HEK293 (cell line): ENCODE measurements around the gene RASL11A.

ENCODE experiments used
- CTCF ChIA-PET: fragments of 350-600 bp; formaldehyde crosslinking; extraction: SDS; loops from one replicate; lab custom pipeline; 2021; ENCODE audit warnings: antibody characterized with exemption; lab: Yijun Ruan, JAX
- POLR2A ChIA-PET: fragments of 300-600 bp; formaldehyde crosslinking; extraction: SDS; loops from one replicate; lab custom pipeline; 2020; ENCODE audit warnings: antibody characterized with exemption, inconsistent platforms; lab: Yijun Ruan, JAX
- H3K27ac ChIP-seq: fragments of 200-500 bp; sonication (Bioruptor generic); 2 replicates; pipeline ENCODE4 v1.5.1; 2014; ENCODE audit warnings: low read depth, low read length, control low read depth, inconsistent platforms; ENCODE audit errors: extremely low read depth
- H3K36me3 ChIP-seq, 2 experiments: fragments of 200-500 bp in 1 of 2; sonication (Bioruptor generic) in 1 of 2; 1 replicate in 1 of 2; 2 replicates in 1 of 2; pipeline ENCODE4 v1.5.1; 2014 to 2017; ENCODE audit warnings: inconsistent platforms in 2 of 2, low read length in 2 of 2; ENCODE audit not compliant: control insufficient read depth in 2 of 2, insufficient read depth in 1 of 2
- H3K4me1 ChIP-seq: fragments of 200-500 bp; sonication (Bioruptor generic); 2 replicates; pipeline ENCODE4 v1.5.1; 2014; ENCODE audit warnings: mild to moderate bottlenecking, low read length, inconsistent platforms; ENCODE audit not compliant: control insufficient read depth, insufficient read depth
- H3K4me3 ChIP-seq: 2 replicates; pipeline ENCODE4 v1.5.1; 2011; ENCODE audit warnings: low read depth, mild to moderate bottlenecking, control low read depth, low read length, moderate library complexity
- H3K9me3 ChIP-seq: fragments of 200-500 bp; sonication (Bioruptor generic); 2 replicates; pipeline ENCODE4 v1.5.1; 2014; ENCODE audit warnings: low read depth, low read length, inconsistent platforms; ENCODE audit not compliant: control insufficient read depth, insufficient read depth
- BCL11A ChIP-seq: fragments of 450-650 bp; formaldehyde crosslinking; IDR thresholded peaks from 2 replicates; pipeline ENCODE4 v1.5.1; 2016; ENCODE audit warnings: low read depth, missing biosample characterization, missing genetic modification characterization
- GLI2 ChIP-seq: fragments of 450-650 bp; formaldehyde crosslinking; IDR thresholded peaks from 2 replicates; pipeline ENCODE4; 2017; ENCODE audit warnings: missing biosample characterization, missing genetic modification characterization, low read depth, borderline replicate concordance
- MEIS1 ChIP-seq: sonication (generic); formaldehyde crosslinking; IDR thresholded peaks from 2 replicates; pipeline ENCODE4 v1.8.1; 2022; ENCODE audit warnings: missing genetic modification reagents, mild to moderate bottlenecking, borderline replicate concordance
- SP7 ChIP-seq: fragments of 450-650 bp; formaldehyde crosslinking; IDR thresholded peaks from 2 replicates; pipeline ENCODE4 v1.5.1; 2016; ENCODE audit warnings: missing biosample characterization, missing genetic modification characterization
- ZBTB20 ChIP-seq: fragments of 450-650 bp; formaldehyde crosslinking; IDR thresholded peaks from 2 replicates; pipeline ENCODE4 v1.5.1; 2016; ENCODE audit warnings: missing biosample characterization, missing genetic modification characterization
- ZNF140 ChIP-seq: fragments of 450-650 bp; formaldehyde crosslinking; IDR thresholded peaks from 2 replicates; pipeline ENCODE4 v1.5.1; 2016; ENCODE audit warnings: missing biosample characterization, missing genetic modification characterization
- ZNF16 ChIP-seq: fragments of 450-650 bp; formaldehyde crosslinking; IDR thresholded peaks from 2 replicates; pipeline ENCODE4 v1.5.1; 2016; ENCODE audit warnings: low read depth, missing biosample characterization, missing genetic modification characterization
- ZNF202 ChIP-seq: fragments of 450-650 bp; formaldehyde crosslinking; IDR thresholded peaks from 2 replicates; pipeline ENCODE4 v1.5.1; 2016; ENCODE audit warnings: missing biosample characterization, missing genetic modification characterization, borderline replicate concordance
- ZNF214 ChIP-seq: fragments of 450-650 bp; formaldehyde crosslinking; IDR thresholded peaks from 2 replicates; pipeline ENCODE4 v1.5.1; 2017; ENCODE audit warnings: missing biosample characterization, mild to moderate bottlenecking, missing genetic modification characterization, borderline replicate concordance
- ZNF37A ChIP-seq: fragments of 450-650 bp; IDR thresholded peaks from 2 replicates; pipeline ENCODE4 v1.5.1; 2018; ENCODE audit warnings: missing biosample characterization, missing genetic modification characterization
- ZNF610 ChIP-seq: fragments of 450-650 bp; formaldehyde crosslinking; IDR thresholded peaks from 2 replicates; pipeline ENCODE4 v1.5.1; 2016; ENCODE audit warnings: missing biosample characterization, missing genetic modification characterization, borderline replicate concordance
- ZNF677 ChIP-seq: fragments of 450-650 bp; IDR thresholded peaks from 2 replicates; pipeline ENCODE4 v1.5.0; 2018; ENCODE audit warnings: missing biosample characterization, mild to moderate bottlenecking, missing genetic modification characterization, moderate library complexity
- ZNF776 ChIP-seq: fragments of 450-650 bp; formaldehyde crosslinking; IDR thresholded peaks from 2 replicates; pipeline ENCODE4 v1.5.0; 2017; ENCODE audit warnings: missing biosample characterization, missing genetic modification characterization, borderline replicate concordance
- ZNF837 ChIP-seq: fragments of 450-650 bp; formaldehyde crosslinking; IDR thresholded peaks from 2 replicates; pipeline ENCODE4 v1.5.1; 2016; ENCODE audit warnings: missing biosample characterization, missing genetic modification characterization
- ZNF843 ChIP-seq: fragments of 450-650 bp; formaldehyde crosslinking; IDR thresholded peaks from 2 replicates; pipeline ENCODE4 v1.5.1; 2016; ENCODE audit warnings: missing biosample characterization, missing genetic modification characterization
- TF ChIP-seq, protein P1 (sequence below): fragments of 450-650 bp; formaldehyde crosslinking; IDR thresholded peaks from 2 replicates; pipeline ENCODE4 v1.5.1; 2016; ENCODE audit warnings: missing biosample characterization, missing genetic modification characterization
- TF ChIP-seq, protein P2 (sequence below): fragments of 450-650 bp; formaldehyde crosslinking; IDR thresholded peaks from 2 replicates; pipeline ENCODE4 v1.5.1; 2016; ENCODE audit warnings: missing biosample characterization, missing genetic modification characterization
- TF ChIP-seq, protein P3 (sequence below): fragments of 450-650 bp; formaldehyde crosslinking; IDR thresholded peaks from 2 replicates; pipeline ENCODE4 v1.5.1; 2016; ENCODE audit warnings: missing biosample characterization, missing genetic modification characterization
- TF ChIP-seq, protein P4 (sequence below): fragments of 450-650 bp; formaldehyde crosslinking; IDR thresholded peaks from 2 replicates; pipeline ENCODE4 v1.5.1; 2016; ENCODE audit warnings: missing biosample characterization, missing genetic modification characterization

The RASL11A gene

DNA sequence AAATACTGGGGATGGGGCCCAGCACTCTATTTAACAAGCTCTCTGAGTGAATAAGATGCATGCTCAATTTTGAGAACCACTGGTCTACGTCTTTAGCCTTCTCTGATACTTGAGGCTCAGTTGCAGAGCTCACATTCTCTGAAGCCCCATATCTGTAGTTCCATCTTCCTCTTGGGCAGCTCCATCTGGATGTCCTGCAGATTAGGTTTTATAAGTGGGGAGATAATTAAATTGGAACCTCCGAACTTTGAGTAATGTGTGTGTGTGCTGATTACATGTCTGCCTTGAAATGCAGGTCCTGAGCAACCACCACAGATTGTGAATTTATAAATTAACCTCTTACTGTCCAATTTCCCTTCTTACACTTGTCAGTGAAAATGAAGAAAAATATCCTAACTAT, 7.2 kb upstream of the RASL11A start:
- Histone ChIP-seq H3K36me3 (peaks cover 0 to 29% of the 10 kb centered on the region in 2 experiments; a peak in 1 of 3 replicates), H3K4me3 (no peak overlapping the region), H3K9me3 (no peaks in the 10 kb centered on the region), H3K4me1 (peaks cover 3% of the 10 kb centered on the region; the same call in 1 of the 2 replicates), H3K27ac (no peak overlapping the region)
- ChIA-PET CTCF (no interaction called here), POLR2A (no interaction called here)
- no peak for TF ChIP-seq ZNF37A
- no peak for TF ChIP-seq ZNF16 (tag by site-specific recombination)
- TF ChIP-seq ZNF214 (tag by site-specific recombination): no peak
- TF ChIP-seq SP7 (tag by site-specific recombination): no peak
- no peak for TF ChIP-seq ZNF843

DNA sequence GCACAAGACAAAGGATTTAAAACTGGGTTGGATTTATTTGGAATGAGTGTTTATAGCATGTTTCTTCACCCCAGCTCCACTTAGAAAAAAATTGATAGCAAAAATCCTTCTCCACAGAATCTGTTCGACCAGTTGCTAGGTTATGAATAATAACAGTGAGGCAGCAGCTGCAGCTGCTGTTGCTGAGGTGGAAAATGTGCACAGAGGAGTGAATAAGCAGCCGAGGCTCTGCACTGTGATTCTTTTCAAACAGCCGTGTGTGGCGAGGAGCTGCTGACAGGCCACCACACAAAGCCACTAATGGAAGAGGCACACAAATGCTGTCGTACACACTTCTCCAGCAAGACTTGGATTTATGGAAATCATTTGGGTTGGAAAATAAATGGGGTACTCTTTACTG, 6.4 kb upstream of the RASL11A start:
- H3K27ac ChIP-seq: no peak overlapping the region
- no peaks in the 10 kb centered on the region for H3K9me3 ChIP-seq
- H3K36me3 ChIP-seq: peaks cover 0 to 21% of the 10 kb centered on the region in 2 experiments; a peak in 1 of 3 replicates
- CTCF ChIA-PET: interaction anchor here (0.6 kb wide), 3 partner anchors 101 to 280 kb away, joined by 3 to 5 read pairs (median 4); no protein-coding TSS in a partner anchor
- no peak overlapping the region for H3K4me3 ChIP-seq
- POLR2A ChIA-PET: no interaction called here
- TF ChIP-seq ZNF776: no peak
- TF ChIP-seq, all 188 proteins: peak for 0
- peaks cover 3% of the 10 kb centered on the region; the same call in 1 of the 2 replicates for H3K4me1 ChIP-seq

DNA sequence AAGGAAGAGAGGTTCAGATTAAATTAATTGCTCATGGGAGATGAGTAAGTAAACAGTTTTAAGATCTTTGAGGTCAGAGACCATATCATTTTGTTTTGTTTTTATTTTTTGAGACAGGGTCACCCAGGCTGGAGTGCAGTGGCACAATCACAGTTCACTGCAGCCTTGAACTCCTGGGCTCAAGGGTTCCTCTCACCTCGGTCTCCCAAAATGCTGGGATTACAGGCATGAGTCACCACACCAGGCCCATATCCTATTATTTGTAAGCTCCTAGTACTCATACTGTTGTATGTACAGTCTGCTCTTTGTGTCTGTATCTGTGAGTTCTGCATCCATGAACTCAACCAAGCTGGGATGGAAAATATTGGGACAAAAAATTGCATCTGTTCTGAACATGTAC, 6.0 kb upstream of the RASL11A start:
- TF ChIP-seq GLI2: no peak
- TF ChIP-seq ZNF677: no peak
- TF ChIP-seq, protein P1, sequence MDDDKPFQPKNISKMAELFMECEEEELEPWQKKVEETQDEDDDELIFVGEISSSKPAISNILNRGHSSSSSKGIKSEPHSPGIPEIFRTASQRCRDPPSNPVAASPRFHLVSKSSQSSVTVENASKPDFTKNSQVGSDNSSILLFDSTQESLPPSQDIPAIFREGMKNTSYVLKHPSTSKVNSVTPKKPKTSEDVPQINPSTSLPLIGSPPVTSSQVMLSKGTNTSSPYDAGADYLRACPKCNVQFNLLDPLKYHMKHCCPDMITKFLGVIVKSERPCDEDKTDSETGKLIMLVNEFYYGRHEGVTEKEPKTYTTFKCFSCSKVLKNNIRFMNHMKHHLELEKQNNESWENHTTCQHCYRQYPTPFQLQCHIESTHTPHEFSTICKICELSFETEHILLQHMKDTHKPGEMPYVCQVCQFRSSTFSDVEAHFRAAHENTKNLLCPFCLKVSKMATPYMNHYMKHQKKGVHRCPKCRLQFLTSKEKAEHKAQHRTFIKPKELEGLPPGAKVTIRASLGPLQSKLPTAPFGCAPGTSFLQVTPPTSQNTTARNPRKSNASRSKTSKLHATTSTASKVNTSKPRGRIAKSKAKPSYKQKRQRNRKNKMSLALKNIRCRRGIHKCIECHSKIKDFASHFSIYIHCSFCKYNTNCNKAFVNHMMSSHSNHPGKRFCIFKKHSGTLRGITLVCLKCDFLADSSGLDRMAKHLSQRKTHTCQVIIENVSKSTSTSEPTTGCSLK: no peak
- TF ChIP-seq, protein P2, sequence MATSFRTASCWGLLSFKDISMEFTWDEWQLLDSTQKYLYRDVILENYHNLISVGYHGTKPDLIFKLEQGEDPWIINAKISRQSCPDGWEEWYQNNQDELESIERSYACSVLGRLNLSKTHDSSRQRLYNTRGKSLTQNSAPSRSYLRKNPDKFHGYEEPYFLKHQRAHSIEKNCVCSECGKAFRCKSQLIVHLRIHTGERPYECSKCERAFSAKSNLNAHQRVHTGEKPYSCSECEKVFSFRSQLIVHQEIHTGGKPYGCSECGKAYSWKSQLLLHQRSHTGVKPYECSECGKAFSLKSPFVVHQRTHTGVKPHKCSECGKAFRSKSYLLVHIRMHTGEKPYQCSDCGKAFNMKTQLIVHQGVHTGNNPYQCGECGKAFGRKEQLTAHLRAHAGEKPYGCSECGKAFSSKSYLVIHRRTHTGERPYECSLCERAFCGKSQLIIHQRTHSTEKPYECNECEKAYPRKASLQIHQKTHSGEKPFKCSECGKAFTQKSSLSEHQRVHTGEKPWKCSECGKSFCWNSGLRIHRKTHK (tag by site-specific recombination): no peak
- TF ChIP-seq, all 188 proteins: peak for 0
- no peak overlapping the region for H3K4me3 ChIP-seq
- peaks cover 0 to 17% of the 10 kb centered on the region in 2 experiments; a peak in 1 of 3 replicates for H3K36me3 ChIP-seq
- peaks cover 3% of the 10 kb centered on the region; the same call in 1 of the 2 replicates for H3K4me1 ChIP-seq
- ChIA-PET CTCF (interaction anchor here (0.6 kb wide), 3 partner anchors 101 to 280 kb away, joined by 3 to 5 read pairs (median 4); no protein-coding TSS in a partner anchor), POLR2A (no interaction called here)
- H3K27ac ChIP-seq: no peak overlapping the region
- H3K9me3 ChIP-seq: no peaks in the 10 kb centered on the region

DNA sequence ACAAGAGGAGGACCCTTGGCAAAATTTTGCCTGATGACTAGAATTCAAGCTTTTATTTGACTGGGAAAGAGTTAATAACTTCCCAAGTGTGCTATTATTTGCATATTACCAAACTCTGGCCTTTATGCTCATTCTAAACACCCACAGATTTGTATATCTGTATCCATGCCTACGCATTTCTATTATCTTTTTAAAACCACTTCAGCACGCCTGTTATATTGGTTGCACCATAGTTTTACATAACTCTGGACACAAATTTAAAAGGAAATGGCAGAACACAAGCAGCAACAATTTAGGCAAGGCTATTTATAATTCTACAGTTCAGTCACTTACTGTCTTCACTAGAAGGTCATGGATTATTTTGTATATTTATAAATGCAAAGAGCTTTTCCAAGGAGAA, 3.7 kb upstream of the RASL11A start:
- no peaks in the 10 kb centered on the region for H3K9me3 ChIP-seq
- ChIA-PET CTCF (interaction anchor here (0.8 to 1.1 kb wide), 2 partner anchors 27 to 321 kb away, joined by 3 read pairs; no protein-coding TSS in a partner anchor), POLR2A (no interaction called here)
- H3K36me3 ChIP-seq: peaks cover 0 to 3% of the 10 kb centered on the region in 2 experiments; a peak in 1 of 3 replicates
- no peak overlapping the region for H3K4me3 ChIP-seq
- peaks cover 5% of the 10 kb centered on the region for H3K4me1 ChIP-seq
- H3K27ac ChIP-seq: no peak overlapping the region
- TF ChIP-seq ZNF610 (tag by site-specific recombination) (no peak), ZBTB20 (tag by site-specific recombination) (no peak), ZNF202 (tag by site-specific recombination) (no peak), ZNF837 (no peak), MEIS1 (no peak), BCL11A (tag by site-specific recombination) (no peak), ZNF140 (tag by site-specific recombination) (no peak)
- TF ChIP-seq, protein P3, sequence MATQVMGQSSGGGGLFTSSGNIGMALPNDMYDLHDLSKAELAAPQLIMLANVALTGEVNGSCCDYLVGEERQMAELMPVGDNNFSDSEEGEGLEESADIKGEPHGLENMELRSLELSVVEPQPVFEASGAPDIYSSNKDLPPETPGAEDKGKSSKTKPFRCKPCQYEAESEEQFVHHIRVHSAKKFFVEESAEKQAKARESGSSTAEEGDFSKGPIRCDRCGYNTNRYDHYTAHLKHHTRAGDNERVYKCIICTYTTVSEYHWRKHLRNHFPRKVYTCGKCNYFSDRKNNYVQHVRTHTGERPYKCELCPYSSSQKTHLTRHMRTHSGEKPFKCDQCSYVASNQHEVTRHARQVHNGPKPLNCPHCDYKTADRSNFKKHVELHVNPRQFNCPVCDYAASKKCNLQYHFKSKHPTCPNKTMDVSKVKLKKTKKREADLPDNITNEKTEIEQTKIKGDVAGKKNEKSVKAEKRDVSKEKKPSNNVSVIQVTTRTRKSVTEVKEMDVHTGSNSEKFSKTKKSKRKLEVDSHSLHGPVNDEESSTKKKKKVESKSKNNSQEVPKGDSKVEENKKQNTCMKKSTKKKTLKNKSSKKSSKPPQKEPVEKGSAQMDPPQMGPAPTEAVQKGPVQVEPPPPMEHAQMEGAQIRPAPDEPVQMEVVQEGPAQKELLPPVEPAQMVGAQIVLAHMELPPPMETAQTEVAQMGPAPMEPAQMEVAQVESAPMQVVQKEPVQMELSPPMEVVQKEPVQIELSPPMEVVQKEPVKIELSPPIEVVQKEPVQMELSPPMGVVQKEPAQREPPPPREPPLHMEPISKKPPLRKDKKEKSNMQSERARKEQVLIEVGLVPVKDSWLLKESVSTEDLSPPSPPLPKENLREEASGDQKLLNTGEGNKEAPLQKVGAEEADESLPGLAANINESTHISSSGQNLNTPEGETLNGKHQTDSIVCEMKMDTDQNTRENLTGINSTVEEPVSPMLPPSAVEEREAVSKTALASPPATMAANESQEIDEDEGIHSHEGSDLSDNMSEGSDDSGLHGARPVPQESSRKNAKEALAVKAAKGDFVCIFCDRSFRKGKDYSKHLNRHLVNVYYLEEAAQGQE (tag by site-specific recombination): no peak
- TF ChIP-seq, protein P4, sequence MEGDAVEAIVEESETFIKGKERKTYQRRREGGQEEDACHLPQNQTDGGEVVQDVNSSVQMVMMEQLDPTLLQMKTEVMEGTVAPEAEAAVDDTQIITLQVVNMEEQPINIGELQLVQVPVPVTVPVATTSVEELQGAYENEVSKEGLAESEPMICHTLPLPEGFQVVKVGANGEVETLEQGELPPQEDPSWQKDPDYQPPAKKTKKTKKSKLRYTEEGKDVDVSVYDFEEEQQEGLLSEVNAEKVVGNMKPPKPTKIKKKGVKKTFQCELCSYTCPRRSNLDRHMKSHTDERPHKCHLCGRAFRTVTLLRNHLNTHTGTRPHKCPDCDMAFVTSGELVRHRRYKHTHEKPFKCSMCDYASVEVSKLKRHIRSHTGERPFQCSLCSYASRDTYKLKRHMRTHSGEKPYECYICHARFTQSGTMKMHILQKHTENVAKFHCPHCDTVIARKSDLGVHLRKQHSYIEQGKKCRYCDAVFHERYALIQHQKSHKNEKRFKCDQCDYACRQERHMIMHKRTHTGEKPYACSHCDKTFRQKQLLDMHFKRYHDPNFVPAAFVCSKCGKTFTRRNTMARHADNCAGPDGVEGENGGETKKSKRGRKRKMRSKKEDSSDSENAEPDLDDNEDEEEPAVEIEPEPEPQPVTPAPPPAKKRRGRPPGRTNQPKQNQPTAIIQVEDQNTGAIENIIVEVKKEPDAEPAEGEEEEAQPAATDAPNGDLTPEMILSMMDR (tag by site-specific recombination): no peak
